ENCODE data around the gene PRPF8.

GRCh38 chr17:1733759-1734158 lies 49.1 kb upstream of the PRPF8 start:
- TF ChIP-seq CTCF (IDR thresholded peaks at IDR 0.05) (no peak), EZH2 (IDR thresholded peaks at IDR 0.05; ENCODE audit: borderline replicate concordance, insufficient read depth, low read depth, low read length, poor library complexity, severe bottlenecking) (no peak)

Data from B cell (primary cell).